Progenitor cell of endocrine pancreas (in vitro differentiated cells): ENCODE data around the gene DNAAF5. TPM values are rescaled to one million over a fixed set of nuclear protein-coding genes. Genes with fewer than 3 reads are reported as not detected.

Experiments
- DNase-seq: peaks from one replicate; pipeline ENCODE4 v3.0.0; 2021; ENCODE audit warnings: low spot score; ENCODE audit not compliant: unreplicated experiment
- H3K27ac Mint-ChIP-seq: 2 replicates; pipeline ENCODE4 v1.8.0; 2021; ENCODE audit warnings: mild to moderate bottlenecking, moderate library complexity, mixed read lengths
- H3K27me3 Mint-ChIP-seq: 2 replicates; pipeline ENCODE4 v1.8.0; 2021; ENCODE audit warnings: mixed read lengths
- H3K36me3 Mint-ChIP-seq: 2 replicates; pipeline ENCODE4 v1.8.0; 2022; ENCODE audit warnings: mixed read lengths; ENCODE audit not compliant: insufficient read depth
- H3K4me1 Mint-ChIP-seq: 2 replicates; pipeline ENCODE4 v1.8.0; 2021; ENCODE audit warnings: low read depth, mixed read lengths
- H3K4me3 Mint-ChIP-seq: 2 replicates; pipeline ENCODE4 v1.8.0; 2021; ENCODE audit warnings: low read depth, mild to moderate bottlenecking, moderate library complexity, mixed read lengths
- H3K9me3 Mint-ChIP-seq: 2 replicates; pipeline ENCODE4 v1.8.0; 2021; ENCODE audit warnings: low read depth, mixed read lengths
- total RNA-seq: library from RNA; stranded (reverse); gene quantifications from 2 replicates; pipeline ENCODE4 v1.2.1, GENCODE V29; 2021
- TF ChIP-seq, protein P1 (sequence below): fragments of 200-600 bp; sonication (generic); IDR thresholded peaks from one replicate; pipeline ENCODE4 v1.5.0; 2021; ENCODE audit warnings: antibody characterized with exemption, mild to moderate bottlenecking; ENCODE audit not compliant: unreplicated experiment

The DNAAF5 gene
- total RNA-seq, 1 donor from 2014 or later, result 51.0 TPM

DNA sequence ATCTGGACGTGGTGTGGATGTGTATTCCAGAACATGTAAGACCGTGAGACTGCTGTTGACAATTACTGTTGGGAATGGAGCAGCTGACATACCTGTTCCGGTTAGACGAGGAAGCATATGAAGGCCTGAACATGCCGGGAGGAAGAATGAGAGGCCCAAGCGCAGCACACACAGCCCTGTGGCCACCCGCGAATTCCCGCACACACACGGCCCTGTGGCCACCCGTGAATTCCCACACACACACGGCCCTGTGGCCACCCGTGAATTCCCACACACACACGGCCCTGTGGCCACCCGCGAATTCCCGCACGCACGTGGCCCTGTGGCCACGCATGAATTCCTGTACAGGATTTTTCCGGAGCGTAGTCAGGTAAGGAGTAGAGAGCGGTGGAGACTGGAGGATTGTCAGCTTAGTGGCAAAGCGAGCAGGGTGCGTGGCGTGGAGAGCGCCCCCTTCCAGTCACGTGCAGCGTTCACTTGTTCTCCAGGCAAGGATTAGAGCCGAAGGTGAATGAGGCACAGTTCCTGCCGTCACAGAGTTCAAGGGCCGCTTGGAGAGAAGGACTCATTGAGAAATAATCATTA is 96.3 kb downstream of the DNAAF5 start:
- no peak for DNase-seq
- H3K36me3 Mint-ChIP-seq, result peaks cover 10% of the 10 kb centered on the region
- peaks cover 22% of the 10 kb centered on the region for H3K4me1 Mint-ChIP-seq
- TF ChIP-seq, protein P1, sequence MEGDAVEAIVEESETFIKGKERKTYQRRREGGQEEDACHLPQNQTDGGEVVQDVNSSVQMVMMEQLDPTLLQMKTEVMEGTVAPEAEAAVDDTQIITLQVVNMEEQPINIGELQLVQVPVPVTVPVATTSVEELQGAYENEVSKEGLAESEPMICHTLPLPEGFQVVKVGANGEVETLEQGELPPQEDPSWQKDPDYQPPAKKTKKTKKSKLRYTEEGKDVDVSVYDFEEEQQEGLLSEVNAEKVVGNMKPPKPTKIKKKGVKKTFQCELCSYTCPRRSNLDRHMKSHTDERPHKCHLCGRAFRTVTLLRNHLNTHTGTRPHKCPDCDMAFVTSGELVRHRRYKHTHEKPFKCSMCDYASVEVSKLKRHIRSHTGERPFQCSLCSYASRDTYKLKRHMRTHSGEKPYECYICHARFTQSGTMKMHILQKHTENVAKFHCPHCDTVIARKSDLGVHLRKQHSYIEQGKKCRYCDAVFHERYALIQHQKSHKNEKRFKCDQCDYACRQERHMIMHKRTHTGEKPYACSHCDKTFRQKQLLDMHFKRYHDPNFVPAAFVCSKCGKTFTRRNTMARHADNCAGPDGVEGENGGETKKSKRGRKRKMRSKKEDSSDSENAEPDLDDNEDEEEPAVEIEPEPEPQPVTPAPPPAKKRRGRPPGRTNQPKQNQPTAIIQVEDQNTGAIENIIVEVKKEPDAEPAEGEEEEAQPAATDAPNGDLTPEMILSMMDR, result no peak
- H3K4me3 Mint-ChIP-seq, result no peak overlapping the region
- no peak overlapping the region for H3K27ac Mint-ChIP-seq
- no peaks in the 10 kb centered on the region for H3K9me3 Mint-ChIP-seq
- no peaks in the 10 kb centered on the region for H3K27me3 Mint-ChIP-seq

DNA sequence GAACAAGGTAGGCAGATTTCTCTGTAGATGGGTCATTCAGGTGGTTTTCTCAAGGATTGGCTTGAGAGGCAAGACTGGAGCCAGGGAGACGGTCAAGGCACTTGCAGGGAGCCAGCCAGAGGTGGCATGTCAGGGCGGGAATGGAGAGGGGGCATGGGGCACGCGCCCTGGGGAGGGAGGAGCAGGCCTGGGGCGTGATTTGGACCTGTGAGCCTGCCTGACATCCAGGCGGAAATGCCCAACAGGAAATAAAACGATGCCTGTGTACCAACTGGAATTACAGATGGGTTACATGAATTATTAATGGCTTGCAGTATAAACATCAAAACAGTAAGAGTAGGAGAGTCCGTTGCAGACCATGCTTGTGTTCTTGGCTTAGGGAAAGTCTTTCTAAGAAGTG is 97.2 kb downstream of the DNAAF5 start:
- no peaks in the 10 kb centered on the region for H3K9me3 Mint-ChIP-seq
- peaks cover 7% of the 10 kb centered on the region for H3K36me3 Mint-ChIP-seq
- H3K27ac Mint-ChIP-seq, result peak overlapping the region; percentile 40
- H3K4me3 Mint-ChIP-seq, result no peak overlapping the region
- H3K27me3 Mint-ChIP-seq, result no peaks in the 10 kb centered on the region
- DNase-seq, result no peak
- TF ChIP-seq, protein P1, result no peak
- H3K4me1 Mint-ChIP-seq, result peaks cover 16% of the 10 kb centered on the region

GRCh38 chr7:824081-824480 is 97.6 kb downstream of the DNAAF5 start:
- Mint-ChIP-seq H3K27ac (peak overlapping the region; percentile 40), H3K4me1 (peaks cover 16% of the 10 kb centered on the region), H3K36me3 (peaks cover 6% of the 10 kb centered on the region), H3K9me3 (no peaks in the 10 kb centered on the region), H3K4me3 (no peak overlapping the region), H3K27me3 (no peaks in the 10 kb centered on the region)
- no peak for DNase-seq
- TF ChIP-seq, protein P1, result no peak

- DNase-seq, result no peak
- H3K4me1 Mint-ChIP-seq, result peaks cover 16% of the 10 kb centered on the region
- TF ChIP-seq, protein P1, result no peak
- H3K9me3 Mint-ChIP-seq, result no peaks in the 10 kb centered on the region
- H3K36me3 Mint-ChIP-seq, result peaks cover 5% of the 10 kb centered on the region
- H3K27ac Mint-ChIP-seq, result no peak overlapping the region
- H3K27me3 Mint-ChIP-seq, result no peaks in the 10 kb centered on the region
- H3K4me3 Mint-ChIP-seq, result no peak overlapping the region
Measured at GRCh38 chr7:824664-825063, 98.2 kb downstream of the DNAAF5 start.

DNA sequence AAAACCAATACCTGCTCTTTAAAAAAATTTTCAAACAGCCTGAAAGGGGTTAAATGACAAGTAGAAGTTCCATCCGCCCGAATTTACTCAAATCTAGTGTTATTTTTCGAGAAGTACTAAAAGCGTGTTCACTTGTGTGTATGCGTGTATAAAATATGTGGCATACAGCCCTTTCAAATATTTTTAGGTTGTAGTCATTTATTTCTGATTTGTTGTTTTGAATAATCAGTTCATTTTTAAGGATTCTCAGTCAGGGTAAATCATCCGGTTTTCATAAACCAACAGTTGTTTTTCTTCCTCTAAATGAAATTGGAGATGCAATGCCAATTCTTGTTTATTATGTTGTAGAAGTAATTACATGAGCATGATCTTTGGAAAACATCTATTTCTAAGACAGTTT is 98.9 kb downstream of the DNAAF5 start:
- H3K27me3 Mint-ChIP-seq, result no peaks in the 10 kb centered on the region
- no peak overlapping the region for H3K4me3 Mint-ChIP-seq
- peaks cover 5% of the 10 kb centered on the region for H3K36me3 Mint-ChIP-seq
- TF ChIP-seq, protein P1, result no peak
- no peak overlapping the region for H3K27ac Mint-ChIP-seq
- no peak for DNase-seq
- H3K9me3 Mint-ChIP-seq, result no peaks in the 10 kb centered on the region
- peaks cover 13% of the 10 kb centered on the region for H3K4me1 Mint-ChIP-seq
